ENCODE data around the gene NFATC2IP. TPM values are rescaled to one million over a fixed set of nuclear protein-coding genes. Genes with fewer than 3 reads are reported as not detected.

The NFATC2IP gene
- polyA plus RNA-seq, 1 donor (not counting 4 experiments of a cell fraction or from before 2014, with no cell fraction given) = 56.5 TPM

- Histone ChIP-seq H3K4me1 (ENCODE audit: control insufficient read depth, extremely low read depth, insufficient read depth, low read length) (peaks cover 8% of the 10 kb centered on the region), H3K4me2 (ENCODE audit: control insufficient read depth, extremely low read depth, insufficient read depth, low read depth, low read length) (no peak overlapping the region), H3K36me3 (ENCODE audit: control insufficient read depth in 2 of 2, extremely low read depth in 1 of 2, insufficient read depth in 2 of 2, low read length in 2 of 2) (peaks cover 5% of the 10 kb centered on the region in 2 experiments), H3K4me3 (ENCODE audit: control insufficient read depth in 2 of 3, extremely low read depth in 1 of 3, insufficient read depth in 2 of 3, low read depth in 1 of 3, low read length in 3 of 3) (no peak overlapping the region), H3K9ac (ENCODE audit: control insufficient read depth, extremely low read depth, insufficient read depth, low read length) (no peak overlapping the region), H3K27ac (ENCODE audit: control insufficient read depth, insufficient read depth, low read length) (no peak overlapping the region), H2AFZ (ENCODE audit: control insufficient read depth, low read length) (no peak overlapping the region), H3K79me2 (ENCODE audit: control insufficient read depth, insufficient read depth, low read length) (peaks cover 3% of the 10 kb centered on the region), H3K9me1 (ENCODE audit: control insufficient read depth, extremely low read depth, insufficient read depth, low read length) (no peaks in the 10 kb centered on the region), H4K20me1 (ENCODE audit: control insufficient read depth, extremely low read depth, insufficient read depth, low read length) (no peaks in the 10 kb centered on the region), H3K27me3 (ENCODE audit: control insufficient read depth, extremely low read depth, insufficient read depth, low read length) (no peaks in the 10 kb centered on the region), H3K9me3 (ENCODE audit: control insufficient read depth, low read depth, low read length) (no peaks in the 10 kb centered on the region)
- dilution Hi-C loops (cut with MboI; ENCODE audit: extremely low pct_ligation_motif_present, low sequenced_read_pairs) = no loop called here
- TF ChIP-seq EZH2 (IDR thresholded peaks at IDR 0.05; ENCODE audit: low read length) (no peak), CTCF (optimal IDR thresholded peaks at IDR 0.05 in 1 of 3, IDR thresholded peaks at IDR 0.05 in 1 of 3, conservative IDR thresholded peaks at IDR 0.05 in 1 of 3; ENCODE audit: extremely low read depth in 1 of 3, insufficient read depth in 2 of 3, low read length in 3 of 3) (no peak)
- no peak for DNase-seq (ENCODE audit: low read depth, low spot score)
- no peak for FAIRE-seq
Measured at GRCh38 chr16:28923231-28923587, 27.5 kb upstream of the NFATC2IP start.

GRCh38 chr16:28923652-28924398, 26.9 kb upstream of the NFATC2IP start:
- FAIRE-seq (no peak), DNase-seq (ENCODE audit: low read depth, low spot score) (no peak)
- no peaks in the 10 kb centered on the region for H3K9me1 ChIP-seq (ENCODE audit: control insufficient read depth, extremely low read depth, insufficient read depth, low read length)
- peak overlapping the region; percentile 94 for H3K4me2 ChIP-seq (ENCODE audit: control insufficient read depth, extremely low read depth, insufficient read depth, low read depth, low read length)
- peak overlapping the region; percentile 68 to 75 (median 73) for H3K4me3 ChIP-seq (ENCODE audit: control insufficient read depth in 2 of 3, extremely low read depth in 1 of 3, insufficient read depth in 2 of 3, low read depth in 1 of 3, low read length in 3 of 3)
- no peaks in the 10 kb centered on the region for H3K9me3 ChIP-seq (ENCODE audit: control insufficient read depth, low read depth, low read length)
- dilution Hi-C loops (cut with MboI; ENCODE audit: extremely low pct_ligation_motif_present, low sequenced_read_pairs) = no loop called here
- no peaks in the 10 kb centered on the region for H3K27me3 ChIP-seq (ENCODE audit: control insufficient read depth, extremely low read depth, insufficient read depth, low read length)
- peaks cover 8% of the 10 kb centered on the region for H3K4me1 ChIP-seq (ENCODE audit: control insufficient read depth, extremely low read depth, insufficient read depth, low read length)
- peaks cover 3% of the 10 kb centered on the region for H3K79me2 ChIP-seq (ENCODE audit: control insufficient read depth, insufficient read depth, low read length)
- no peaks in the 10 kb centered on the region for H4K20me1 ChIP-seq (ENCODE audit: control insufficient read depth, extremely low read depth, insufficient read depth, low read length)
- H3K36me3 ChIP-seq (ENCODE audit: control insufficient read depth in 2 of 2, extremely low read depth in 1 of 2, insufficient read depth in 2 of 2, low read length in 2 of 2) = peaks cover 2 to 5% of the 10 kb centered on the region in 2 experiments
- peak overlapping the region; percentile 91 for H2AFZ ChIP-seq (ENCODE audit: control insufficient read depth, low read length)
- TF ChIP-seq EZH2 (IDR thresholded peaks at IDR 0.05; ENCODE audit: low read length) (no peak), CTCF (optimal IDR thresholded peaks at IDR 0.05 in 1 of 3, IDR thresholded peaks at IDR 0.05 in 1 of 3, conservative IDR thresholded peaks at IDR 0.05 in 1 of 3; ENCODE audit: extremely low read depth in 1 of 3, insufficient read depth in 2 of 3, low read length in 3 of 3) (no peak)
- peak overlapping the region; percentile 60 for H3K27ac ChIP-seq (ENCODE audit: control insufficient read depth, insufficient read depth, low read length)
- peak overlapping the region; percentile 69 for H3K9ac ChIP-seq (ENCODE audit: control insufficient read depth, extremely low read depth, insufficient read depth, low read length)
